ENCODE results near the gene EFNA5.

DNA sequence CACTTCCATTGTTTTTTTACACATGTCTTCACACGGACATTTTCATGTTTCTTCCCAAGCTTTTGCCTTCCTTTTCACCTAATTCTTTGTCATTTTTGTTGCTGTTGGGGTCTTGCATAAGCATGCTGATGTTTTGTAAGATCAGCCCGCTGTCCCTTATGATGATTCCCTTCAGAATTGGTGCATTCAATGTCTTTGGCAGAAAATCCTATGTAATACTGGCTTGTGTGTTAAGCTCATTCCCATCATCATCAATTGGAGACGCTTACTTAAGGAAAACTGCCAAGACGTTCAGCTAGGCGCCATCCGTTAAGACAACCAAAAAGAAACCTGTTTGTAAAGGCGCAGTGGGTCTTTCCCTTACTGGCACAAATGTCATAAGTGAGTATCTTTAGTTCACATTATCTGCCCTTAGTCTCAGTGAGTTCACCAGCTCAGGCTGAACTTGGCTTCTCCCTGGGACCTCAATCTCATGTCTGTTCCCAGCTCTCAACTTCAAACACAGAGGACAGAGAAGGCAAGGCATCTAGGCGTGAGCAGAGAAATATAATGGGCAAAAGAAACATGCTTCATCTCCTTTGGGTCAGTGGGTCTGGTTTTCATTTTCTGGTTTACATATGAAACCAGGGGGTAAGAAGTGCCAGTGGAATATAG is 97.9 kb downstream of the EFNA5 start:
- TF ChIP-seq POLR2AphosphoS5 (IDR thresholded peaks at IDR 0.05) (no peak), EP300 (IDR thresholded peaks at IDR 0.05) (no peak), POLR2A (IDR thresholded peaks at IDR 0.05) (no peak)
- TF ChIP-seq, protein P1, sequence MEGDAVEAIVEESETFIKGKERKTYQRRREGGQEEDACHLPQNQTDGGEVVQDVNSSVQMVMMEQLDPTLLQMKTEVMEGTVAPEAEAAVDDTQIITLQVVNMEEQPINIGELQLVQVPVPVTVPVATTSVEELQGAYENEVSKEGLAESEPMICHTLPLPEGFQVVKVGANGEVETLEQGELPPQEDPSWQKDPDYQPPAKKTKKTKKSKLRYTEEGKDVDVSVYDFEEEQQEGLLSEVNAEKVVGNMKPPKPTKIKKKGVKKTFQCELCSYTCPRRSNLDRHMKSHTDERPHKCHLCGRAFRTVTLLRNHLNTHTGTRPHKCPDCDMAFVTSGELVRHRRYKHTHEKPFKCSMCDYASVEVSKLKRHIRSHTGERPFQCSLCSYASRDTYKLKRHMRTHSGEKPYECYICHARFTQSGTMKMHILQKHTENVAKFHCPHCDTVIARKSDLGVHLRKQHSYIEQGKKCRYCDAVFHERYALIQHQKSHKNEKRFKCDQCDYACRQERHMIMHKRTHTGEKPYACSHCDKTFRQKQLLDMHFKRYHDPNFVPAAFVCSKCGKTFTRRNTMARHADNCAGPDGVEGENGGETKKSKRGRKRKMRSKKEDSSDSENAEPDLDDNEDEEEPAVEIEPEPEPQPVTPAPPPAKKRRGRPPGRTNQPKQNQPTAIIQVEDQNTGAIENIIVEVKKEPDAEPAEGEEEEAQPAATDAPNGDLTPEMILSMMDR (IDR thresholded peaks at IDR 0.05) = no peak

Data from suprapubic skin (tissue), 4 donors.